Measurements from ENCODE around the gene TMTC1. TPM values are rescaled to one million over a fixed set of nuclear protein-coding genes. Genes with fewer than 3 reads are reported as not detected.

The TMTC1 gene
- total and polyA plus RNA-seq, 2 of the 8 experiments (the other 6 are each of a cell fraction or from before 2014, with no cell fraction given): 15.4 to 20.8 TPM

- Histone ChIP-seq H2BK20ac (ENCODE audit: low read length) (no peak overlapping the region), H3K9me3 (ENCODE audit: insufficient read depth in 2 of 2, low read depth in 1 of 2, low read length in 1 of 2) (no peaks in the 10 kb centered on the region), H3K9ac (replicated peaks in 1 of 4; ENCODE audit: extremely low read depth in 1 of 4, low read depth in 3 of 4, low read length in 3 of 4) (no peak overlapping the region), H3K79me2 (ENCODE audit: control insufficient read depth in 1 of 2, insufficient read depth in 2 of 2, low read length in 2 of 2) (no peaks in the 10 kb centered on the region), H4K91ac (replicated peaks; ENCODE audit: insufficient read length, low read length) (no peak overlapping the region), H3K4me2 (ENCODE audit: insufficient read depth in 1 of 2, low read depth in 2 of 2, low read length in 2 of 2) (no peak overlapping the region), H2BK12ac (ENCODE audit: low read depth, low read length) (no peak overlapping the region), H2BK120ac (replicated peaks; ENCODE audit: low read depth, low read length) (no peak overlapping the region), H3K27me3 (replicated peaks in 1 of 4; ENCODE audit: control insufficient read depth in 3 of 4, extremely low read depth in 1 of 4, insufficient read depth in 3 of 4, low read length in 3 of 4) (no peaks in the 10 kb centered on the region), H3K4me1 (replicated peaks in 1 of 4; ENCODE audit: control insufficient read depth in 3 of 4, insufficient read depth in 4 of 4, low read length in 3 of 4) (peaks cover 0 to 1% (median 0%) of the 10 kb centered on the region in 4 experiments; a peak in 2 of 7 replicates), H4K20me1 (replicated peaks in 1 of 2; ENCODE audit: control insufficient read depth in 1 of 2, insufficient read depth in 2 of 2, low read length in 2 of 2) (no peaks in the 10 kb centered on the region), H3K79me1 (ENCODE audit: low read depth, low read length) (no peaks in the 10 kb centered on the region), H3K18ac (ENCODE audit: extremely low read depth, low read length) (no peak overlapping the region), H3K14ac (ENCODE audit: insufficient read length) (no peak overlapping the region), H3K4ac (replicated peaks; ENCODE audit: insufficient read length, low read depth, low read length) (no peak overlapping the region), H3K27ac (ENCODE audit: low read depth, low read length) (no peak overlapping the region), H2AK5ac (ENCODE audit: low read depth, low read length) (no peak overlapping the region), H3K4me3 (ENCODE audit: extremely low read depth in 1 of 4, insufficient read depth in 2 of 4, low read depth in 3 of 4, low read length in 4 of 4) (no peak overlapping the region), H3K36me3 (ENCODE audit: control insufficient read depth in 2 of 4, insufficient read depth in 4 of 4, low read length in 3 of 4) (no peaks in the 10 kb centered on the region), H3K23me2 (ENCODE audit: low read depth, low read length) (peaks cover 2% of the 10 kb centered on the region; the same call in 1 of the 2 replicates), H2BK5ac (ENCODE audit: low read depth, low read length) (no peak overlapping the region), H4K5ac (ENCODE audit: insufficient read length, low read depth, low read length) (no peak overlapping the region), H2AFZ (ENCODE audit: low read length) (no peak overlapping the region), H3K23ac (ENCODE audit: insufficient read length) (no peak overlapping the region), H3K56ac (replicated peaks; ENCODE audit: insufficient read length, low read depth, low read length) (no peak overlapping the region), H2BK15ac (ENCODE audit: low read length) (no peak overlapping the region), H4K8ac (ENCODE audit: extremely low read depth, insufficient read depth, low read length) (no peak overlapping the region)
- TF ChIP-seq HDAC6 (IDR thresholded peaks at IDR 0.05; ENCODE audit: low read depth, low read length) (no peak), RFX5 (IDR thresholded peaks at IDR 0.05; ENCODE audit: borderline replicate concordance, low read depth, low read length) (no peak), CBX5 (IDR thresholded peaks at IDR 0.05; ENCODE audit: low read depth, low read length) (no peak), EZH2 (IDR thresholded peaks at IDR 0.05; ENCODE audit: low read depth, low read length, severe bottlenecking) (no peak), SP2 (IDR thresholded peaks at IDR 0.05; ENCODE audit: low read length) (no peak)
- no peak for DNase-seq (ENCODE audit: low read depth in 1 of 2, low spot score in 2 of 2)
- ChIA-PET CTCF (ENCODE audit: partially characterized antibody) (no interaction called here), POLR2A (ENCODE audit: partially characterized antibody) (no interaction called here)
- 80% methylated on average over 3 of the region's 3 CpGs; no CpG with 5 or more reads in 1 of the 2 experiments for WGBS, 2 experiments (ENCODE audit: extremely low coverage in 1 of 2, insufficient coverage in 1 of 2, insufficient read length in 1 of 2, insufficient replicate concordance in 2 of 2, low coverage in 1 of 2, low lambda C conversion rate in 2 of 2, missing lambda C conversion rate in 1 of 2)
- FAIRE-seq: no peak
Measured at GRCh38 chr12:29634057-29634456, 149.7 kb downstream of the TMTC1 start.
